AG04450 (cell line): ENCODE measurements around the gene PNMA8A. TPM values are rescaled to one million over a fixed set of nuclear protein-coding genes. Genes with fewer than 3 reads are reported as not detected.
"Not testable (repeated sequence)": the region's sequence is repeated elsewhere in the genome, so short reads cannot be mapped to it uniquely, and the experiment has no call there.

ENCODE experiments used
- CTCF ChIA-PET: fragments of 300-600, 350-600 bp; formaldehyde crosslinking; extraction: SDS; loops from one replicate; lab custom pipeline; 2022; ENCODE audit warnings: antibody characterized with exemption, inconsistent platforms; lab: Charles Lee
- POLR2A ChIA-PET: fragments of 350-600 bp; formaldehyde crosslinking; extraction: SDS; loops from one replicate; lab custom pipeline; 2021; ENCODE audit warnings: antibody characterized with exemption, inconsistent platforms; lab: Yijun Ruan, JAX
- DNase-seq: peaks from one replicate; pipeline ENCODE4 v3.0.0-alpha.2; 2011; ENCODE audit warnings: low read depth, low spot score
- H3K27ac ChIP-seq: one replicate; pipeline ENCODE4 v1.5.1; 2012; ENCODE audit warnings: low read depth, low read length, control low read depth
- H3K27me3 ChIP-seq: one replicate; pipeline ENCODE4 v1.6.0; 2012; ENCODE audit warnings: low read length; ENCODE audit not compliant: control insufficient read depth, insufficient read depth
- H3K4me3 ChIP-seq: 2 replicates; pipeline ENCODE4 v1.5.1; 2011; ENCODE audit warnings: mild to moderate bottlenecking, low read depth, low read length, control low read depth
- H3K9me3 ChIP-seq: 2 replicates; pipeline ENCODE4 v1.5.1; 2012; ENCODE audit warnings: low read length; ENCODE audit not compliant: control insufficient read depth, insufficient read depth
- polyA plus RNA-seq: library from polyadenylated mRNA; depleted of rRNA; stranded (reverse); fragments of >200 nt; gene quantifications from 2 replicates; pipeline ENCODE4 v1.2.3, GENCODE V29; 2011
- TF ChIP-seq, protein P1 (sequence below): IDR thresholded peaks from 2 replicates; pipeline ENCODE4 v1.5.1; 2011; ENCODE audit warnings: low read depth, low read length, control low read depth, inconsistent platforms

PNMA8A gene
- polyA plus RNA-seq, 1 experiment = 4.0 TPM

DNA sequence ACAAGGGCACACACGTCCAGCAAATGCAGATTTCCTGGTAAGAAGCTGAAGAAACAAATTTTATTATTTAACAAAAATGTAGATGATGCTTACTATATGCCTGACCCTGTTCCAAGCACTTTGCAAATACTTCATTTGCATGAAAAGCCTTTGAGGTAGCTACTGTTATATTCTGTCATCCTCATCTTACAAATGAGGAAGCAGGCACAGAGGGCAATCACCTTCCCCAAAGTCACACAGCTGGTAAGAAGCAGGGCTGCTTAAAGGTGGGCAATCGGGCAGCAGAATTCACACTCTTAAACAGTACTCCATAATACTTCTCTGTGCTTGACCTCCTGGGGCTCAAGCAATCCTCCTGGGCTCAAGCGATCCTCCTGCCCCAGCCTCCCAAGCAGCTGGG is 24.4 kb downstream of the PNMA8A start:
- peaks cover 5% of the 10 kb centered on the region for H3K27me3 ChIP-seq
- POLR2A ChIA-PET = no interaction called here
- TF ChIP-seq, protein P1, sequence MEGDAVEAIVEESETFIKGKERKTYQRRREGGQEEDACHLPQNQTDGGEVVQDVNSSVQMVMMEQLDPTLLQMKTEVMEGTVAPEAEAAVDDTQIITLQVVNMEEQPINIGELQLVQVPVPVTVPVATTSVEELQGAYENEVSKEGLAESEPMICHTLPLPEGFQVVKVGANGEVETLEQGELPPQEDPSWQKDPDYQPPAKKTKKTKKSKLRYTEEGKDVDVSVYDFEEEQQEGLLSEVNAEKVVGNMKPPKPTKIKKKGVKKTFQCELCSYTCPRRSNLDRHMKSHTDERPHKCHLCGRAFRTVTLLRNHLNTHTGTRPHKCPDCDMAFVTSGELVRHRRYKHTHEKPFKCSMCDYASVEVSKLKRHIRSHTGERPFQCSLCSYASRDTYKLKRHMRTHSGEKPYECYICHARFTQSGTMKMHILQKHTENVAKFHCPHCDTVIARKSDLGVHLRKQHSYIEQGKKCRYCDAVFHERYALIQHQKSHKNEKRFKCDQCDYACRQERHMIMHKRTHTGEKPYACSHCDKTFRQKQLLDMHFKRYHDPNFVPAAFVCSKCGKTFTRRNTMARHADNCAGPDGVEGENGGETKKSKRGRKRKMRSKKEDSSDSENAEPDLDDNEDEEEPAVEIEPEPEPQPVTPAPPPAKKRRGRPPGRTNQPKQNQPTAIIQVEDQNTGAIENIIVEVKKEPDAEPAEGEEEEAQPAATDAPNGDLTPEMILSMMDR = no peak
- no peak for DNase-seq
- H3K4me3 ChIP-seq = no peak overlapping the region
- peaks cover 4% of the 10 kb centered on the region for H3K9me3 ChIP-seq
- H3K27ac ChIP-seq = no peak overlapping the region
- CTCF ChIA-PET = no interaction called here

GRCh38 chr19:46446021-46446420 is 25.3 kb downstream of the PNMA8A start:
- peaks cover 5% of the 10 kb centered on the region for H3K27me3 ChIP-seq
- peaks cover 4% of the 10 kb centered on the region for H3K9me3 ChIP-seq
- no peak overlapping the region for H3K27ac ChIP-seq
- no peak overlapping the region for H3K4me3 ChIP-seq
- TF ChIP-seq, protein P1 = no peak
- ChIA-PET POLR2A (no interaction called here), CTCF (interaction anchor here (0.9 kb wide), 1 partner anchor 41 kb away, joined by 3 read pairs; no protein-coding TSS in a partner anchor)
- no peak for DNase-seq

DNA sequence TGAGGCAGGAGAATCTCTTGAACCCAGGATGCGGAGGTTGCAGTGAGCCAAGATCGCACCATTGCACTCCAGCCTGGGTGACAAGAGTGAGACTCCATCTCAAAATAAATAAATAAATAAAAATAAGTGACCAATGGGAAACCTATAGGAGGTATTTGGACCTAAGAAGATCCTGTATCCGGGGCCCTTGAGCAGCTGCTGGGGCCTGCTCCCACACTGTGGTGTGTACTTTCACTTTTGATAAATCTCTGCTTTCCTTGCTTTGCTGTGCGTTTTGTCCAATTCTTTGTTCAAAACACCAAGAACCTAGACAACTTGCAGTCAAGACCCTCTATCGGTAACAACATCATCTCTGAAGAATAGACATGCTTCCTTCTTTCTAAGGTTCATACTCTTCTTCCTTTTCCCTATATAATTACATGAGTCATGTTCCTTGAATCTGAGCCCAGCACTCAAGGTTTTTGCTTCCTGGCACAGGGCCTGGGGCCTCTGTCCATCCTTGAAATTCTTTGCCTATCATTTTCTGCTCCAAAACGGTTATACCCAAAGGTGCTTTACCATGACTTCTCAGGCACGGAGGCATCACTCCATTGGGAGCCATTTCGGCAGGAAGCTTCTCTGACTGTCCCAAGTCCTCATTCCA is 28.4 kb downstream of the PNMA8A start:
- H3K4me3 ChIP-seq = no peak overlapping the region
- TF ChIP-seq, protein P1 = no peak

GRCh38 chr19:46441866-46442265 is 29.5 kb downstream of the PNMA8A start:
- ChIA-PET POLR2A (no interaction called here), CTCF (no interaction called here)
- H3K27me3 ChIP-seq = no peaks in the 10 kb centered on the region
- no peak overlapping the region for H3K4me3 ChIP-seq
- TF ChIP-seq, protein P1 = no peak
- H3K9me3 ChIP-seq = no peaks in the 10 kb centered on the region
- H3K27ac ChIP-seq = no peak overlapping the region
- DNase-seq = no peak

More for the DNA sequence above, 28.4 kb downstream of the PNMA8A start:
- Histone ChIP-seq H3K27me3 (peaks cover 5% of the 10 kb centered on the region), H3K27ac (no peak overlapping the region), H3K9me3 (no peaks in the 10 kb centered on the region)
- ChIA-PET POLR2A (interaction anchor here (0.7 kb wide), 1 partner anchor 168 kb away, joined by 6 read pairs; no protein-coding TSS in a partner anchor), CTCF (interaction anchor here (0.6 to 0.9 kb wide), 2 partner anchors 16 to 94 kb away, joined by 5 to 10 read pairs; no protein-coding TSS in a partner anchor)
- DNase-seq = peak; percentile 44

DNA sequence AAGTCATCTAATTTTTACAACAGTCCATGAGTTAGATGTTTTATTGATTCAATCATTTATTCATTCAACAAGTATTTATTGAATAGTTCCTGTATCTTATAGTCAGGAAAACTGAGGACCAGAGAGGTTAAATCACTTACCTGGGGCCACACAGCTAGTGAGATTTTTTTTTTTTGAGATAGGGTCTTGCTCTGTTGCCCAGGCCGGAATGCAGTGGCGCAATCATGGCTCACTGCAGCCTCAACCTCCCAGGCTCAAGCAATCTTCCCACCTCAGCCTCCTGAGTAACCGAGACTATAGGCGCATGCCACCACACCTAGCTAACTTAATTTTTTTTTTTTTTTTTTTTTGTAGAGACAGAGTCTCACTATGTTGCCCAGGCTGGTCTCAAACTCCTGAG is 35.7 kb downstream of the PNMA8A start:
- ChIA-PET POLR2A (interaction anchor here (0.5 to 0.7 kb wide), 2 partner anchors 134 to 279 kb away, joined by 3 to 7 read pairs; no protein-coding TSS in a partner anchor), CTCF (interaction anchor here (2.8 kb wide), 1 partner anchor 40 kb away, joined by 14 read pairs; no protein-coding TSS in a partner anchor)
- H3K27ac ChIP-seq, H3K9me3 ChIP-seq, H3K27me3 ChIP-seq, DNase-seq, H3K4me3 ChIP-seq: not testable (repeated sequence)
